Neural cell (in vitro differentiated cells): Measurements from ENCODE around the gene SHANK3.

Source experiments
- EZH2 ChIP-seq: fragments of 200-600, 300-800 bp; shearing (Covaris generic), sonication (generic); IDR thresholded peaks from 2 replicates; pipeline ENCODE4 v1.6.1; 2014; ENCODE audit warnings: antibody characterized with exemption, low read length, borderline replicate concordance, mild to moderate bottlenecking; ENCODE audit not compliant: insufficient read depth, poor library complexity, severe bottlenecking
- MXI1 ChIP-seq: fragments of 450-650 bp; conservative IDR thresholded peaks from 2 replicates; pipeline ENCODE4 v1.6.1; 2014; ENCODE audit warnings: antibody characterized with exemption, mild to moderate bottlenecking; ENCODE audit not compliant: poor library complexity, severe bottlenecking
- SMC3 ChIP-seq: fragments of 450-650 bp; conservative IDR thresholded peaks from 2 replicates; pipeline ENCODE4 v1.6.1; 2014; ENCODE audit warnings: antibody characterized with exemption, mild to moderate bottlenecking, moderate library complexity; ENCODE audit not compliant: poor library complexity
- TF ChIP-seq, protein P1 (sequence below): fragments of 450-650 bp; IDR thresholded peaks from 2 replicates; pipeline ENCODE4 v1.5.1; 2014; ENCODE audit warnings: antibody characterized with exemption, mild to moderate bottlenecking, moderate library complexity; ENCODE audit not compliant: poor library complexity, severe bottlenecking

DNA sequence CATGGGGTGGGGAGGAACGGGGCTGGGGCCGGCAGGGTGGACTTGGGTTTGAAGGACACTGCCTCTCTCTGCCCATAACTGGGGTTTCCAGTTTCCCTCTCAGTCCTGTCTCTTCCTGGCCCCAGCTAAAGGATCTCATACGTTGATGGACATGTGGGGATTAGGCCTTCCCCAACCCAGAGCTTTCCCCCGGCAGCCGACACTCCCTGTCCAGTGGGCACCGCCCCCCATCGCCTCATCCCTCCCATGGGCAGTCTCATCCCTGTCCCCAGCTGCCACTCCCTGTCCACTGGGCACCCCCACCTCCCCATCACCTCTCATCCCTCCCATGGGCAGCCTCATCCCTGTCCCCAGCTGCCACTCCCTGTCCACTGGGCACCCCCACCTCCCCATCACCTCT lies 43.2 kb downstream of the SHANK3 start:
- TF ChIP-seq EZH2 (no peak), MXI1 (no peak), SMC3 (no peak)
- TF ChIP-seq, protein P1, sequence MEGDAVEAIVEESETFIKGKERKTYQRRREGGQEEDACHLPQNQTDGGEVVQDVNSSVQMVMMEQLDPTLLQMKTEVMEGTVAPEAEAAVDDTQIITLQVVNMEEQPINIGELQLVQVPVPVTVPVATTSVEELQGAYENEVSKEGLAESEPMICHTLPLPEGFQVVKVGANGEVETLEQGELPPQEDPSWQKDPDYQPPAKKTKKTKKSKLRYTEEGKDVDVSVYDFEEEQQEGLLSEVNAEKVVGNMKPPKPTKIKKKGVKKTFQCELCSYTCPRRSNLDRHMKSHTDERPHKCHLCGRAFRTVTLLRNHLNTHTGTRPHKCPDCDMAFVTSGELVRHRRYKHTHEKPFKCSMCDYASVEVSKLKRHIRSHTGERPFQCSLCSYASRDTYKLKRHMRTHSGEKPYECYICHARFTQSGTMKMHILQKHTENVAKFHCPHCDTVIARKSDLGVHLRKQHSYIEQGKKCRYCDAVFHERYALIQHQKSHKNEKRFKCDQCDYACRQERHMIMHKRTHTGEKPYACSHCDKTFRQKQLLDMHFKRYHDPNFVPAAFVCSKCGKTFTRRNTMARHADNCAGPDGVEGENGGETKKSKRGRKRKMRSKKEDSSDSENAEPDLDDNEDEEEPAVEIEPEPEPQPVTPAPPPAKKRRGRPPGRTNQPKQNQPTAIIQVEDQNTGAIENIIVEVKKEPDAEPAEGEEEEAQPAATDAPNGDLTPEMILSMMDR: no peak
